Fibroblast of the conjunctiva (primary cell): ENCODE results near the gene PTPRN2.

Experiments
- DNase-seq: peaks from one replicate; pipeline ENCODE4 v3.0.0-alpha.2; 2010; ENCODE audit warnings: low read depth

PTPRN2 gene

GRCh38 chr7:157548691-157549303 lies 1038.8 kb downstream of the PTPRN2 start:
- no peak for DNase-seq

GRCh38 chr7:157547611-157548010 lies 1040.0 kb downstream of the PTPRN2 start:
- DNase-seq, result no peak

- DNase-seq, result no peak
These were observed 1040.5 kb downstream of the PTPRN2 start for GRCh38 chr7:157547102-157547501.

- DNase-seq, result no peak
These were observed 1042.0 kb downstream of the PTPRN2 start for GRCh38 chr7:157545681-157546060.

- no peak for DNase-seq
These were observed 1042.5 kb downstream of the PTPRN2 start for GRCh38 chr7:157544980-157545680.

GRCh38 chr7:157544226-157544625 lies 1043.4 kb downstream of the PTPRN2 start:
- no peak for DNase-seq

GRCh38 chr7:157543791-157544190 lies 1043.8 kb downstream of the PTPRN2 start:
- no peak for DNase-seq

- DNase-seq, result no peak
These were observed 1044.3 kb downstream of the PTPRN2 start for GRCh38 chr7:157543276-157543675.

- DNase-seq, result no peak
These were observed 1045.3 kb downstream of the PTPRN2 start for GRCh38 chr7:157542068-157543021.

- DNase-seq, result no peak
These were observed 1046.1 kb downstream of the PTPRN2 start for GRCh38 chr7:157541295-157542067.

- no peak for DNase-seq
These were observed 1046.9 kb downstream of the PTPRN2 start for GRCh38 chr7:157540606-157541294.

- no peak for DNase-seq
These were observed 1047.6 kb downstream of the PTPRN2 start for GRCh38 chr7:157540020-157540419.

GRCh38 chr7:157539521-157539920 lies 1048.1 kb downstream of the PTPRN2 start:
- no peak for DNase-seq

GRCh38 chr7:157538735-157539134 lies 1048.9 kb downstream of the PTPRN2 start:
- no peak for DNase-seq

GRCh38 chr7:157538321-157538720 lies 1049.3 kb downstream of the PTPRN2 start:
- DNase-seq, result no peak

- DNase-seq, result no peak
These were observed 1050.6 kb downstream of the PTPRN2 start for GRCh38 chr7:157537056-157537455.

- DNase-seq, result no peak
These were observed 1055.6 kb downstream of the PTPRN2 start for GRCh38 chr7:157532068-157532467.

GRCh38 chr7:157529768-157530560 lies 1057.7 kb downstream of the PTPRN2 start:
- no peak for DNase-seq

- DNase-seq, result no peak
These were observed 1058.8 kb downstream of the PTPRN2 start for GRCh38 chr7:157528785-157529341.

- DNase-seq, result no peak
These were observed 1059.9 kb downstream of the PTPRN2 start for GRCh38 chr7:157527686-157528085.
